ENCODE results near the gene FLT3LG.
"Not testable (repeated sequence)": the region's sequence is repeated elsewhere in the genome, so short reads cannot be mapped to it uniquely, and the experiment has no call there.

Gene FLT3LG

GRCh38 chr19:49472936-49473335, 1.1 kb upstream of the FLT3LG start:
- no peak overlapping the region for H3K4me3 ChIP-seq (ENCODE audit: low read length)
- TF ChIP-seq CTCF (IDR thresholded peaks at IDR 0.05; ENCODE audit: insufficient read depth, low read depth, low read length, missing control alignments): no peak
- no peak for DNase-seq (ENCODE audit: low read depth)

GRCh38 chr19:49473501-49473867, 531 bp upstream of the FLT3LG start:
- DNase-seq (ENCODE audit: low read depth); H3K4me3 ChIP-seq (ENCODE audit: low read length): not testable (repeated sequence)

- peak overlapping the region; percentile 62 for H3K4me3 ChIP-seq (ENCODE audit: low read length)
- no peak for DNase-seq (ENCODE audit: low read depth)
- TF ChIP-seq CTCF (IDR thresholded peaks at IDR 0.05; ENCODE audit: insufficient read depth, low read depth, low read length, missing control alignments): no peak
Measured at GRCh38 chr19:49474542-49474924, 518 bp downstream of the FLT3LG start.

- H3K4me3 ChIP-seq (ENCODE audit: low read length): no peak overlapping the region
- DNase-seq (ENCODE audit: low read depth): no peak
- no peak for TF ChIP-seq CTCF (IDR thresholded peaks at IDR 0.05; ENCODE audit: insufficient read depth, low read depth, low read length, missing control alignments)
Measured at GRCh38 chr19:49475191-49475917, 1.3 kb downstream of the FLT3LG start.

GRCh38 chr19:49475995-49476880, 2.2 kb downstream of the FLT3LG start:
- DNase-seq (ENCODE audit: low read depth): peak; percentile 54
- no peak overlapping the region for H3K4me3 ChIP-seq (ENCODE audit: low read length)
- TF ChIP-seq CTCF (IDR thresholded peaks at IDR 0.05; ENCODE audit: insufficient read depth, low read depth, low read length, missing control alignments): peak; percentile 61

DNA sequence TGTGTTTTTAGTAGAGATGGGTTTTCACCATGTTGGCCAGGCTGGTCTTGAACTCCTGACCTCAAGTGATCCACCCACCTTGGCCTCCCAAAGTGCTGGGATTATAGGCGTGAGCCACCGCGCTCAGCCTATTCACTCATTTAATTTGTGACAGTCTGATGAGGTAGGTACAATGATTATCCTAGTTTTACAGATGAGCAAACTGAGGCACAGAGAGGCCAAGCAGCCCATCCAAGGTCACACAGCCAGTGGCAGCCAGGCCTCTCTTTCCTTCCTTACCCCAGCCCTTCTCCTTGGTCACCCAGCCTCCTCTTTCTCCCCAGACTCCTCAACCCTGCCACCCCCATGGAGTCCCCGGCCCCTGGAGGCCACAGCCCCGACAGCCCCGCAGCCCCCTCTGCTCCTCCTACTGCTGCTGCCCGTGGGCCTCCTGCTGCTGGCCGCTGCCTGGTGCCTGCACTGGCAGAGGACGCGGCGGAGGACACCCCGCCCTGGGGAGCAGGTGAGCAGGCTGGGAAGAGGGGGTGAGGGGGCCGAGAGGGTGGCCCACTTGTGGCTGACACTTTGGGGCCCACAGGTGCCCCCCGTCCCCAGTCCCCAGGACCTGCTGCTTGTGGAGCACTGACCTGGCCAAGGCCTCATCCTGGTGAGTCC, 6.1 kb downstream of the FLT3LG start:
- no peak for TF ChIP-seq CTCF (IDR thresholded peaks at IDR 0.05; ENCODE audit: insufficient read depth, low read depth, low read length, missing control alignments)
- DNase-seq (ENCODE audit: low read depth): no peak
- H3K4me3 ChIP-seq (ENCODE audit: low read length): no peak overlapping the region

- no peak overlapping the region for H3K4me3 ChIP-seq (ENCODE audit: low read length)
- DNase-seq (ENCODE audit: low read depth): no peak
- no peak for TF ChIP-seq CTCF (IDR thresholded peaks at IDR 0.05; ENCODE audit: insufficient read depth, low read depth, low read length, missing control alignments)
Measured at GRCh38 chr19:49481020-49481683, 7.1 kb downstream of the FLT3LG start.

Data from epithelial cell of esophagus (primary cell).